Measurements from ENCODE around the gene MET. TPM values are rescaled to one million over a fixed set of nuclear protein-coding genes. Genes with fewer than 3 reads are reported as not detected.

Gene MET
- total RNA-seq, 3 donors from 2014 or later = 15.6 to 35.1 (median 31.0) TPM

DNA sequence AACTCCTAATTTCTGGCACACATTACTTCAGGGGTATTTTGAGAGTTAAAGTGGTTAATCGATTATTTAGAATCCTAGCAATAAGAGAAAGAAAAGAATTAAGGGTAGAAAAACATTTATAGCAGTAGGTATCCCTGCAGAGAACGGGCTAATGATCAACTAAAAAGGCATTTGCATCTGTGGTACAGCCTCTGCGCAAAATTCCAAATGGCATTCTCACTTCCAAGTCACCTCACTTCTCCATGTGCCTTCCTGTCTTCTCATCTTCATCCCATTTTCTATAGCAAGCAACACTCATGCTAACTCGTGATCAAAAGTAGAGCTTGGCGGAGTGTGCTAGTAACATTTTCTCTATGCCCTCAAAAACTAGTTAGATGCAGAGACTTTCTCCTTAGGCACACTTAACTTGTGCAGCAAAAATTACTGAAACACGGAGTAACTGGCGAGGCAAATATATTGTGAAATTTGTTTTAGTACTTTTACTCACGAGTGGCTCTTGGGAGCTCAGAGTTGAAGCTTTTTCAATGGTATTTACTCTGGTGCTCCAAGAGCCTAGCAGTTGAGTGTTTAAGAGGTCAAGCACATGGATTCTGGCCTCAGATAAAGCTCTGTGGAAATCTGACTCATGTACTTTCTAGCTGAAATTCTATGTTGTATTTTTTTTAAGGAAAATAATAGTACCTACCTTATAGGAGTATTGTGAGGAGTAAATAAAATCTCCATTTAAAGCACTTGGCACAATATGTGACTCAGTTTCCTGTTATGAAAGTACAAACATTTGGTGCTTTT lies 65.1 kb downstream of the MET start:
- ATAC-seq (no peak), DNase-seq (no peak)
- intact Hi-C loops (cut with DNase I, micrococcal nuclease) = no loop called here
- Histone ChIP-seq H3K9me3 (no peaks in the 10 kb centered on the region), H3K4me3 (no peak overlapping the region), H3K4me1 (ENCODE audit: low read depth) (no peaks in the 10 kb centered on the region), H3K36me3 (ENCODE audit: low read depth) (no peaks in the 10 kb centered on the region)
- TF ChIP-seq, protein P1, sequence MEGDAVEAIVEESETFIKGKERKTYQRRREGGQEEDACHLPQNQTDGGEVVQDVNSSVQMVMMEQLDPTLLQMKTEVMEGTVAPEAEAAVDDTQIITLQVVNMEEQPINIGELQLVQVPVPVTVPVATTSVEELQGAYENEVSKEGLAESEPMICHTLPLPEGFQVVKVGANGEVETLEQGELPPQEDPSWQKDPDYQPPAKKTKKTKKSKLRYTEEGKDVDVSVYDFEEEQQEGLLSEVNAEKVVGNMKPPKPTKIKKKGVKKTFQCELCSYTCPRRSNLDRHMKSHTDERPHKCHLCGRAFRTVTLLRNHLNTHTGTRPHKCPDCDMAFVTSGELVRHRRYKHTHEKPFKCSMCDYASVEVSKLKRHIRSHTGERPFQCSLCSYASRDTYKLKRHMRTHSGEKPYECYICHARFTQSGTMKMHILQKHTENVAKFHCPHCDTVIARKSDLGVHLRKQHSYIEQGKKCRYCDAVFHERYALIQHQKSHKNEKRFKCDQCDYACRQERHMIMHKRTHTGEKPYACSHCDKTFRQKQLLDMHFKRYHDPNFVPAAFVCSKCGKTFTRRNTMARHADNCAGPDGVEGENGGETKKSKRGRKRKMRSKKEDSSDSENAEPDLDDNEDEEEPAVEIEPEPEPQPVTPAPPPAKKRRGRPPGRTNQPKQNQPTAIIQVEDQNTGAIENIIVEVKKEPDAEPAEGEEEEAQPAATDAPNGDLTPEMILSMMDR (IDR thresholded peaks at IDR 0.05) = no peak

DNA sequence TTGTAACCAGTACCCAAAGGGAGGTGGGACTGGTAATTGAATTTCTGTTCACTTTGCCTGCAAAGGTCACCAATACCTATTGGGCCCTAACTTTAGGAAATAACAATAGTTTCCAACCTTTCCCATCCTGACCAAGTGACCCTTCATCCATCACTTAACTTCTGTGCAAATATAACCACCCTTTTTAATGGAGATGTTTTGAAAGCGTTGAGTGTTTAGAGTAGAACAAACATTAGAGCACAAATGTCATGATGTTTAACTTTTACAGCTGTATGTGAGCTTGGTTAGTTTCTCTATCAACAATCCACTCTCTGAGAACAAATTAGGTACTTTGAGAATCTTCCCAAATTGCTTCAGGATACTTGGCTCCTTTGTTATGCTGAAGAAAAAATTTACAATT lies 66.4 kb downstream of the MET start:
- Histone ChIP-seq H3K4me1 (ENCODE audit: low read depth) (no peaks in the 10 kb centered on the region), H3K9me3 (no peaks in the 10 kb centered on the region), H3K4me3 (no peak overlapping the region), H3K36me3 (ENCODE audit: low read depth) (no peaks in the 10 kb centered on the region)
- DNase-seq = no peak
- peak; percentile 45 for ATAC-seq
- intact Hi-C loops (cut with DNase I, micrococcal nuclease) = no loop called here
- TF ChIP-seq, protein P1 (IDR thresholded peaks at IDR 0.05) = no peak

DNA sequence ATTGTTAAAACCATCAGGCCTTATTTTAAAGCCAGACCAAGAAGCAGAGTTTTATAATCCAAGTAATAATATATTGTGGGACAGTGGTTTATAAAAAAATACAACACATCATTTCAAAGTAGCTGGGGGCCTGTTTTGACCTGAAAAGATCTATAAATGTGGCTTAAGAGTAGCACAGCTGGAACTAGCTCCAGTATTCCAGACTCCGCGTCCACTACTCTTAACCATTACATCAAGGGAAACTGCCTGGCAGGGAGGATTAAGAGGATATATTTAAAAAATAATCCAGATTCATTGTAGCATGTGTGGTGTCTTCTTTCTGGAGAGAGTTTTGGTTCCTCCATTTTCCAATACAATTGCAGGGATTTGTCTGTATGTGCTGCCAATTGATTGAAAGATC lies 67.3 kb downstream of the MET start:
- intact Hi-C loops (cut with DNase I, micrococcal nuclease) = no loop called here

DNA sequence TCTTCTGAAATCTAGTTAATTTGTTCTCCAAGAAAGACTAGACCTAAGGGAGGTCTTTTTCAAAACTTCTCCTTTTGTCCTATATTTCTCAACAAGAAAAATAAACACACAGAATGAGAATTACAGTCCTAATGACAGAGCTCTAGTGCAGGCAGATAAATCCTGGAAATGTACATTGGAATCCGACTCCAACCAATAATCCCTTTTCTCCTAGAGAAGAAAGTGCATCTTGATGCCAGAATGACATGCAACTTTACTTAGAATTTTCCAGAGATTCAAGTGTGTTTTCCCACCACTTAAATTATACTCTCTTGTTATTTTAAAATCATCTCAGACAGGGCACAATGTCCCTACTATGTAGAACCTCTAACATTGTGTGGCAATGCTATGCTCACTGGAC lies 68.2 kb downstream of the MET start:
- no peak for ATAC-seq
- intact Hi-C loops (cut with DNase I, micrococcal nuclease) = no loop called here

More for the DNA sequence above, 67.3 kb downstream of the MET start:
- no peak overlapping the region for H3K4me3 ChIP-seq
- no peaks in the 10 kb centered on the region for H3K36me3 ChIP-seq (ENCODE audit: low read depth)
- TF ChIP-seq, protein P1 (IDR thresholded peaks at IDR 0.05) = no peak
- ATAC-seq (no peak), DNase-seq (no peak)
- H3K9me3 ChIP-seq = no peaks in the 10 kb centered on the region
- no peaks in the 10 kb centered on the region for H3K4me1 ChIP-seq (ENCODE audit: low read depth)

DNA sequence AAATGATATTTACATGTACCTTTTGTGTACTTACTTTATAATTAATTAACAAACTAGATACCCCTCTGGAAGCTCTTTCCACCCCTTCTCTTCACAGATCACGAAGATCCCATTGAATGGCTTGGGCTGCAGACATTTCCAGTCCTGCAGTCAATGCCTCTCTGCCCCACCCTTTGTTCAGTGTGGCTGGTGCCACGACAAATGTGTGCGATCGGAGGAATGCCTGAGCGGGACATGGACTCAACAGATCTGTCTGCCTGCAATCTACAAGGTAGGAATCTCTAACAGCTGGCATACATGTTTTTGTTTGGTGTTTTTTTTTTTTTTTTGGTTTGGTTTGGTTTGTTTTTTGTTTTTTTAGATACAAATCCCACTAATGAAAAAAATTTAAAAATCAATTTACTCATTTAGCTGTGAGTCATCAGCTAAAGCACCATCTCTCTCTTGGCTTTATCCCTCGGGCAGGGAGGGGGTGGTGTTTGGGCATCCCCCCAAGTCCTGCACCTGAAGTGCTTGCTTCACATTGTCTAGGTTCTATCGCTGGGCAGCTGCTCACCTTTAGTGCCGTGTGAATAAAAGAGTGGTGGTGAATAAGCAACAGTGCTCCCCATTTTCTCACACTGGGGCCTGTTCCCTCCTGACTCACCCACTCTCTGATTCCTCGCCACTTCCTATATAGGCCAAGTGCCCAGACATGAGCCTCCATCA lies 68.9 kb downstream of the MET start:
- ATAC-seq = no peak
- DNase-seq = no peak
- TF ChIP-seq, protein P1 (IDR thresholded peaks at IDR 0.05) = no peak
- H3K9me3 ChIP-seq = no peaks in the 10 kb centered on the region
- H3K4me3 ChIP-seq = no peak overlapping the region
- H3K4me1 ChIP-seq (ENCODE audit: low read depth) = no peaks in the 10 kb centered on the region
- no peaks in the 10 kb centered on the region for H3K36me3 ChIP-seq (ENCODE audit: low read depth)
- intact Hi-C loops (cut with DNase I, micrococcal nuclease) = no loop called here

More for the DNA sequence above, 68.2 kb downstream of the MET start:
- TF ChIP-seq, protein P1 (IDR thresholded peaks at IDR 0.05) = no peak
- no peaks in the 10 kb centered on the region for H3K36me3 ChIP-seq (ENCODE audit: low read depth)
- no peak for DNase-seq
- H3K9me3 ChIP-seq = no peaks in the 10 kb centered on the region
- H3K4me1 ChIP-seq (ENCODE audit: low read depth) = no peaks in the 10 kb centered on the region
- no peak overlapping the region for H3K4me3 ChIP-seq

Data from mucosa of descending colon (tissue), 3 donors.